Peyer's patch (tissue), 4 donors: Measurements from ENCODE around the gene TNFSF12.

Experiments
- POLR2A ChIP-seq, 2 donors: fragments of 450-650 bp; IDR thresholded peaks; one replicate each; pipeline ENCODE4 v1.5.1; 2017; ENCODE audit warnings: antibody characterized with exemption in 2 of 2, mild to moderate bottlenecking in 2 of 2, moderate library complexity in 2 of 2
- TF ChIP-seq, protein P1 (sequence below), 6 experiments: fragments of 450-650 bp in 4 of 6; fragments of 200-600 bp in 2 of 6; sonication (generic) in 1 of 6; IDR thresholded peaks; one replicate each; pipeline ENCODE4 v1.5.1; 2017 to 2019; ENCODE audit warnings: antibody characterized with exemption in 6 of 6, mild to moderate bottlenecking in 3 of 6, moderate library complexity in 1 of 6

DNA sequence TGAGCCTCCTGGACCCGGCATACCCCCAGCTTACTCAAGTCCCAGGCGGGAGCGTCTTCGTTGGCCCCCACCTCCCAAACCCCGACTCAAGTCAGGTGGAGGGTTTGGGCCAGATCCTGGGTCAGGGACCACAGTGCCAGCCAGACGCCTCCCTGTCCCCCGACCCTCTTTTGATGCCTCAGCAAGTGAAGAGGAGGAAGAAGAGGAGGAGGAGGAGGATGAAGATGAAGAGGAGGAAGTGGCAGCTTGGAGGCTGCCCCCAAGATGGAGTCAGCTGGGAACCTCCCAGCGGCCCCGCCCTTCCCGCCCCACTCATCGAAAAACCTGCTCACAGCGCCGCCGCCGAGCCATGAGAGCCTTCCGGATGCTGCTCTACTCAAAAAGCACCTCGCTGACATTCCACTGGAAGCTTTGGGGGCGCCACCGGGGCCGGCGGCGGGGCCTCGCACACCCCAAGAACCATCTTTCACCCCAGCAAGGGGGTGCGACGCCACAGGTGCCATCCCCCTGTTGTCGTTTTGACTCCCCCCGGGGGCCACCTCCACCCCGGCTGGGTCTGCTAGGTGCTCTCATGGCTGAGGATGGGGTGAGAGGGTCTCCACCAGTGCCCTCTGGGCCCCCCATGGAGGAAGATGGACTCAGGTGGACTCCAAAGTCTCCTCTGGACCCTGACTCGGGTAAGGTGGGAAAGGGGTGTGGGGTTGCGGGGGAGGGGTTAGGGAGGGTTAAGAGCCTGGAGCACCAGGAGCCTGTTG is 14.4 kb downstream of the TNFSF12 start:
- TF ChIP-seq, protein P1, sequence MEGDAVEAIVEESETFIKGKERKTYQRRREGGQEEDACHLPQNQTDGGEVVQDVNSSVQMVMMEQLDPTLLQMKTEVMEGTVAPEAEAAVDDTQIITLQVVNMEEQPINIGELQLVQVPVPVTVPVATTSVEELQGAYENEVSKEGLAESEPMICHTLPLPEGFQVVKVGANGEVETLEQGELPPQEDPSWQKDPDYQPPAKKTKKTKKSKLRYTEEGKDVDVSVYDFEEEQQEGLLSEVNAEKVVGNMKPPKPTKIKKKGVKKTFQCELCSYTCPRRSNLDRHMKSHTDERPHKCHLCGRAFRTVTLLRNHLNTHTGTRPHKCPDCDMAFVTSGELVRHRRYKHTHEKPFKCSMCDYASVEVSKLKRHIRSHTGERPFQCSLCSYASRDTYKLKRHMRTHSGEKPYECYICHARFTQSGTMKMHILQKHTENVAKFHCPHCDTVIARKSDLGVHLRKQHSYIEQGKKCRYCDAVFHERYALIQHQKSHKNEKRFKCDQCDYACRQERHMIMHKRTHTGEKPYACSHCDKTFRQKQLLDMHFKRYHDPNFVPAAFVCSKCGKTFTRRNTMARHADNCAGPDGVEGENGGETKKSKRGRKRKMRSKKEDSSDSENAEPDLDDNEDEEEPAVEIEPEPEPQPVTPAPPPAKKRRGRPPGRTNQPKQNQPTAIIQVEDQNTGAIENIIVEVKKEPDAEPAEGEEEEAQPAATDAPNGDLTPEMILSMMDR (IDR thresholded peaks at IDR 0.05): no peak
- no peak for TF ChIP-seq POLR2A (IDR thresholded peaks at IDR 0.05)
